ENCODE data around the gene SPECC1.
"Not testable (repeated sequence)": the region's sequence is repeated elsewhere in the genome, so short reads cannot be mapped to it uniquely, and the experiment has no call there.

The SPECC1 gene

GRCh38 chr17:20254541-20254940 lies 245.4 kb downstream of the SPECC1 start:
- no peak for DNase-seq

GRCh38 chr17:20256144-20256543 lies 247.0 kb downstream of the SPECC1 start:
- DNase-seq: no peak

- DNase-seq: no peak
Measured at GRCh38 chr17:20257008-20257407, 247.8 kb downstream of the SPECC1 start.

GRCh38 chr17:20257798-20258197 lies 248.6 kb downstream of the SPECC1 start:
- DNase-seq: no peak

- no peak for DNase-seq
Measured at GRCh38 chr17:20259668-20260067, 250.5 kb downstream of the SPECC1 start.

GRCh38 chr17:20260268-20260667 lies 251.1 kb downstream of the SPECC1 start:
- DNase-seq: no peak

- no peak for DNase-seq
Measured at GRCh38 chr17:20262226-20263114, 253.3 kb downstream of the SPECC1 start.

- not testable (repeated sequence) for DNase-seq
Measured at GRCh38 chr17:20263115-20263433, 253.9 kb downstream of the SPECC1 start.

GRCh38 chr17:20263595-20263994 lies 254.4 kb downstream of the SPECC1 start:
- no peak for DNase-seq

- no peak for DNase-seq
Measured at GRCh38 chr17:20264996-20265395, 255.8 kb downstream of the SPECC1 start.

GRCh38 chr17:20266806-20267458 lies 257.8 kb downstream of the SPECC1 start:
- DNase-seq: no peak

GRCh38 chr17:20267459-20267842 lies 258.3 kb downstream of the SPECC1 start:
- DNase-seq: no peak

GRCh38 chr17:20270369-20270768 lies 261.2 kb downstream of the SPECC1 start:
- no peak for DNase-seq

- DNase-seq: no peak
Measured at GRCh38 chr17:20271011-20271610, 262.0 kb downstream of the SPECC1 start.

- no peak for DNase-seq
Measured at GRCh38 chr17:20273741-20274500, 264.8 kb downstream of the SPECC1 start.

GRCh38 chr17:20275653-20276052 lies 266.5 kb downstream of the SPECC1 start:
- DNase-seq: no peak

GRCh38 chr17:20276421-20276820 lies 267.3 kb downstream of the SPECC1 start:
- DNase-seq: no peak

GRCh38 chr17:20278805-20279204 lies 269.6 kb downstream of the SPECC1 start:
- no peak for DNase-seq

- DNase-seq: no peak
Measured at GRCh38 chr17:20279631-20280030, 270.5 kb downstream of the SPECC1 start.

GRCh38 chr17:20280051-20280450 lies 270.9 kb downstream of the SPECC1 start:
- no peak for DNase-seq

- no peak for DNase-seq
Measured at GRCh38 chr17:20280851-20281250, 271.7 kb downstream of the SPECC1 start.

- DNase-seq: no peak
Measured at GRCh38 chr17:20281860-20282259, 272.7 kb downstream of the SPECC1 start.

Measured in SW 1271 (cell line).